ENCODE results near the gene C17orf107.
A peak's percentile ranks its signal among the peaks of the same experiment; 100 is the strongest.
"Not testable (repeated sequence)": the region's sequence is repeated elsewhere in the genome, so short reads cannot be mapped to it uniquely, and the experiment has no call there.

C17orf107 gene

GRCh38 chr17:4901108-4901647 lies 1.8 kb downstream of the C17orf107 start:
- no peak for DNase-seq

GRCh38 chr17:4901648-4902344 lies 2.5 kb downstream of the C17orf107 start:
- DNase-seq, result no peak

GRCh38 chr17:4902540-4902939 lies 3.2 kb downstream of the C17orf107 start:
- no peak for DNase-seq

GRCh38 chr17:4903051-4903818 lies 3.9 kb downstream of the C17orf107 start, which contains the start of gene CHRNE:
Gene CHRNE (minus strand): TSS chr17:4903098. CDS start chr17:4903063, 35 bp downstream.
- peak; percentile 89 for DNase-seq

- not testable (repeated sequence) for DNase-seq
These were observed 7.3 kb downstream of the C17orf107 start for GRCh38 chr17:4906642-4907041.

- DNase-seq, result peak; percentile 85
These were observed 9.0 kb downstream of the C17orf107 start for GRCh38 chr17:4908301-4908700.

GRCh38 chr17:4908711-4909496 lies 9.6 kb downstream of the C17orf107 start:
- peak; percentile 83 for DNase-seq

GRCh38 chr17:4913994-4914393 lies 14.7 kb downstream of the C17orf107 start:
- no peak for DNase-seq

- DNase-seq, result not testable (repeated sequence)
These were observed 15.2 kb downstream of the C17orf107 start for GRCh38 chr17:4914551-4914950.

GRCh38 chr17:4919511-4920047 lies 20.2 kb downstream of the C17orf107 start:
- no peak for DNase-seq

GRCh38 chr17:4920351-4921048 lies 21.2 kb downstream of the C17orf107 start:
- no peak for DNase-seq

GRCh38 chr17:4921320-4921719 lies 22.0 kb downstream of the C17orf107 start:
- DNase-seq, result no peak

GRCh38 chr17:4926577-4927335 lies 27.4 kb downstream of the C17orf107 start:
- DNase-seq, result not testable (repeated sequence)

- DNase-seq, result no peak
These were observed 29.5 kb downstream of the C17orf107 start for GRCh38 chr17:4928881-4929280.

- DNase-seq, result no peak
These were observed 32.6 kb downstream of the C17orf107 start, which contains the start of gene GP1BA for GRCh38 chr17:4931963-4932362. Gene GP1BA (plus strand): TSS chr17:4932277. CDS start chr17:4932605, 328 bp downstream.

GRCh38 chr17:4932756-4933155 lies 33.4 kb downstream of the C17orf107 start:
- no peak for DNase-seq

GRCh38 chr17:4933646-4934045 lies 34.3 kb downstream of the C17orf107 start:
- no peak for DNase-seq

GRCh38 chr17:4934173-4934979 lies 35.0 kb downstream of the C17orf107 start:
- peak; percentile 47 for DNase-seq

GRCh38 chr17:4935650-4936049 lies 36.3 kb downstream of the C17orf107 start:
- DNase-seq, result no peak

- DNase-seq, result no peak
These were observed 37.1 kb downstream of the C17orf107 start for GRCh38 chr17:4936436-4936835.
